ENCODE measurements around the gene CMSS1.

Gene CMSS1

GRCh38 chr3:100003609-100004503 is 186.2 kb downstream of the CMSS1 start:
- H3K9ac ChIP-seq (ENCODE audit: low read depth, low read length), result no peak overlapping the region
- peaks cover 19% of the 10 kb centered on the region for H3K4me1 ChIP-seq (ENCODE audit: insufficient read depth, low read length)
- H3K9me3 ChIP-seq (ENCODE audit: control insufficient read depth, insufficient read depth, low read length), result no peaks in the 10 kb centered on the region
- H3K36me3 ChIP-seq (ENCODE audit: insufficient read depth, low read length), result no peaks in the 10 kb centered on the region

GRCh38 chr3:100004931-100005330 is 187.3 kb downstream of the CMSS1 start:
- peaks cover 19% of the 10 kb centered on the region for H3K4me1 ChIP-seq (ENCODE audit: insufficient read depth, low read length)
- no peak overlapping the region for H3K9ac ChIP-seq (ENCODE audit: low read depth, low read length)
- no peaks in the 10 kb centered on the region for H3K36me3 ChIP-seq (ENCODE audit: insufficient read depth, low read length)
- H3K9me3 ChIP-seq (ENCODE audit: control insufficient read depth, insufficient read depth, low read length), result no peaks in the 10 kb centered on the region

GRCh38 chr3:100005665-100006393 is 188.2 kb downstream of the CMSS1 start:
- Histone ChIP-seq H3K4me1 (ENCODE audit: insufficient read depth, low read length) (peaks cover 19% of the 10 kb centered on the region), H3K9me3 (ENCODE audit: control insufficient read depth, insufficient read depth, low read length) (no peaks in the 10 kb centered on the region), H3K9ac (ENCODE audit: low read depth, low read length) (no peak overlapping the region), H3K36me3 (ENCODE audit: insufficient read depth, low read length) (no peaks in the 10 kb centered on the region)

GRCh38 chr3:100006570-100007271 is 189.1 kb downstream of the CMSS1 start:
- Histone ChIP-seq H3K36me3 (ENCODE audit: insufficient read depth, low read length) (no peaks in the 10 kb centered on the region), H3K4me1 (ENCODE audit: insufficient read depth, low read length) (peaks cover 19% of the 10 kb centered on the region), H3K9ac (ENCODE audit: low read depth, low read length) (no peak overlapping the region), H3K9me3 (ENCODE audit: control insufficient read depth, insufficient read depth, low read length) (no peaks in the 10 kb centered on the region)

- Histone ChIP-seq H3K9ac (ENCODE audit: low read depth, low read length) (no peak overlapping the region), H3K4me1 (ENCODE audit: insufficient read depth, low read length) (peaks cover 19% of the 10 kb centered on the region), H3K9me3 (ENCODE audit: control insufficient read depth, insufficient read depth, low read length) (no peaks in the 10 kb centered on the region), H3K36me3 (ENCODE audit: insufficient read depth, low read length) (no peaks in the 10 kb centered on the region)
Measured at GRCh38 chr3:100007313-100007712, 189.7 kb downstream of the CMSS1 start.

- no peaks in the 10 kb centered on the region for H3K36me3 ChIP-seq (ENCODE audit: insufficient read depth, low read length)
- H3K9me3 ChIP-seq (ENCODE audit: control insufficient read depth, insufficient read depth, low read length), result no peaks in the 10 kb centered on the region
- H3K4me1 ChIP-seq (ENCODE audit: insufficient read depth, low read length), result peaks cover 19% of the 10 kb centered on the region
- no peak overlapping the region for H3K9ac ChIP-seq (ENCODE audit: low read depth, low read length)
Measured at GRCh38 chr3:100008081-100008698, 190.5 kb downstream of the CMSS1 start.

GRCh38 chr3:100009276-100010086 is 191.8 kb downstream of the CMSS1 start:
- H3K36me3 ChIP-seq (ENCODE audit: insufficient read depth, low read length), result no peaks in the 10 kb centered on the region
- H3K9ac ChIP-seq (ENCODE audit: low read depth, low read length), result no peak overlapping the region
- no peaks in the 10 kb centered on the region for H3K9me3 ChIP-seq (ENCODE audit: control insufficient read depth, insufficient read depth, low read length)
- peaks cover 19% of the 10 kb centered on the region for H3K4me1 ChIP-seq (ENCODE audit: insufficient read depth, low read length)

- H3K36me3 ChIP-seq (ENCODE audit: insufficient read depth, low read length), result no peaks in the 10 kb centered on the region
Measured at GRCh38 chr3:100010087-100010417, 192.4 kb downstream of the CMSS1 start.

GRCh38 chr3:100018806-100019205 is 201.1 kb downstream of the CMSS1 start:
- no peaks in the 10 kb centered on the region for H3K36me3 ChIP-seq (ENCODE audit: insufficient read depth, low read length)
- no peaks in the 10 kb centered on the region for H3K9me3 ChIP-seq (ENCODE audit: control insufficient read depth, insufficient read depth, low read length)

More at GRCh38 chr3:100010087-100010417, 192.4 kb downstream of the CMSS1 start:
- H3K9ac ChIP-seq (ENCODE audit: low read depth, low read length), result no peak overlapping the region
- H3K4me1 ChIP-seq (ENCODE audit: insufficient read depth, low read length), result peaks cover 17% of the 10 kb centered on the region
- no peaks in the 10 kb centered on the region for H3K9me3 ChIP-seq (ENCODE audit: control insufficient read depth, insufficient read depth, low read length)

GRCh38 chr3:100019719-100020118 is 202.1 kb downstream of the CMSS1 start:
- peaks cover 4% of the 10 kb centered on the region; the same call in 1 of the 2 replicates for H3K4me1 ChIP-seq (ENCODE audit: insufficient read depth, low read length)
- no peak overlapping the region for H3K9ac ChIP-seq (ENCODE audit: low read depth, low read length)
- no peaks in the 10 kb centered on the region for H3K9me3 ChIP-seq (ENCODE audit: control insufficient read depth, insufficient read depth, low read length)
- no peaks in the 10 kb centered on the region for H3K36me3 ChIP-seq (ENCODE audit: insufficient read depth, low read length)

More at GRCh38 chr3:100018806-100019205, 201.1 kb downstream of the CMSS1 start:
- H3K9ac ChIP-seq (ENCODE audit: low read depth, low read length), result no peak overlapping the region
- H3K4me1 ChIP-seq (ENCODE audit: insufficient read depth, low read length), result peaks cover 4% of the 10 kb centered on the region; the same call in 1 of the 2 replicates

- H3K9me3 ChIP-seq (ENCODE audit: control insufficient read depth, insufficient read depth, low read length), result no peaks in the 10 kb centered on the region
- peaks cover 4% of the 10 kb centered on the region; the same call in 1 of the 2 replicates for H3K4me1 ChIP-seq (ENCODE audit: insufficient read depth, low read length)
- no peak overlapping the region for H3K9ac ChIP-seq (ENCODE audit: low read depth, low read length)
- no peaks in the 10 kb centered on the region for H3K36me3 ChIP-seq (ENCODE audit: insufficient read depth, low read length)
Measured at GRCh38 chr3:100020876-100021644, 203.4 kb downstream of the CMSS1 start.

- no peaks in the 10 kb centered on the region for H3K9me3 ChIP-seq (ENCODE audit: control insufficient read depth, insufficient read depth, low read length)
- H3K4me1 ChIP-seq (ENCODE audit: insufficient read depth, low read length), result no peaks in the 10 kb centered on the region
- no peaks in the 10 kb centered on the region for H3K36me3 ChIP-seq (ENCODE audit: insufficient read depth, low read length)
- H3K9ac ChIP-seq (ENCODE audit: low read depth, low read length), result no peak overlapping the region
Measured at GRCh38 chr3:100022506-100022905, 204.8 kb downstream of the CMSS1 start.

GRCh38 chr3:100023150-100023549 is 205.5 kb downstream of the CMSS1 start:
- Histone ChIP-seq H3K36me3 (ENCODE audit: insufficient read depth, low read length) (no peaks in the 10 kb centered on the region), H3K9me3 (ENCODE audit: control insufficient read depth, insufficient read depth, low read length) (no peaks in the 10 kb centered on the region), H3K9ac (ENCODE audit: low read depth, low read length) (no peak overlapping the region), H3K4me1 (ENCODE audit: insufficient read depth, low read length) (no peaks in the 10 kb centered on the region)

All from ES-I3 (cell line).